Astrocyte of the cerebellum (primary cell): Measurements from ENCODE around the gene PLA1A.
"Not testable (repeated sequence)": the region's sequence is repeated elsewhere in the genome, so short reads cannot be mapped to it uniquely, and the experiment has no call there.

Source experiments
- DNase-seq: peaks from one replicate; pipeline ENCODE4 v3.0.0-alpha.2; 2011; ENCODE audit warnings: low read depth
- H3K4me3 ChIP-seq: 2 replicates; pipeline ENCODE4 v1.5.1; 2011; ENCODE audit warnings: mild to moderate bottlenecking, low read depth, low read length, moderate library complexity
- in situ Hi-C: cut with HindIII; loops from 2 replicates; pipeline ENCODE4 v1.10.0; 2017; ENCODE audit warnings: low sequenced_read_pairs
- TF ChIP-seq, protein P1 (sequence below): IDR thresholded peaks from 2 replicates; pipeline ENCODE4 v1.5.1; 2012; ENCODE audit warnings: low read length, low read depth, moderate library complexity, mild to moderate bottlenecking; ENCODE audit errors: missing control alignments

PLA1A gene, protein sequence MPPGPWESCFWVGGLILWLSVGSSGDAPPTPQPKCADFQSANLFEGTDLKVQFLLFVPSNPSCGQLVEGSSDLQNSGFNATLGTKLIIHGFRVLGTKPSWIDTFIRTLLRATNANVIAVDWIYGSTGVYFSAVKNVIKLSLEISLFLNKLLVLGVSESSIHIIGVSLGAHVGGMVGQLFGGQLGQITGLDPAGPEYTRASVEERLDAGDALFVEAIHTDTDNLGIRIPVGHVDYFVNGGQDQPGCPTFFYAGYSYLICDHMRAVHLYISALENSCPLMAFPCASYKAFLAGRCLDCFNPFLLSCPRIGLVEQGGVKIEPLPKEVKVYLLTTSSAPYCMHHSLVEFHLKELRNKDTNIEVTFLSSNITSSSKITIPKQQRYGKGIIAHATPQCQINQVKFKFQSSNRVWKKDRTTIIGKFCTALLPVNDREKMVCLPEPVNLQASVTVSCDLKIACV

DNA sequence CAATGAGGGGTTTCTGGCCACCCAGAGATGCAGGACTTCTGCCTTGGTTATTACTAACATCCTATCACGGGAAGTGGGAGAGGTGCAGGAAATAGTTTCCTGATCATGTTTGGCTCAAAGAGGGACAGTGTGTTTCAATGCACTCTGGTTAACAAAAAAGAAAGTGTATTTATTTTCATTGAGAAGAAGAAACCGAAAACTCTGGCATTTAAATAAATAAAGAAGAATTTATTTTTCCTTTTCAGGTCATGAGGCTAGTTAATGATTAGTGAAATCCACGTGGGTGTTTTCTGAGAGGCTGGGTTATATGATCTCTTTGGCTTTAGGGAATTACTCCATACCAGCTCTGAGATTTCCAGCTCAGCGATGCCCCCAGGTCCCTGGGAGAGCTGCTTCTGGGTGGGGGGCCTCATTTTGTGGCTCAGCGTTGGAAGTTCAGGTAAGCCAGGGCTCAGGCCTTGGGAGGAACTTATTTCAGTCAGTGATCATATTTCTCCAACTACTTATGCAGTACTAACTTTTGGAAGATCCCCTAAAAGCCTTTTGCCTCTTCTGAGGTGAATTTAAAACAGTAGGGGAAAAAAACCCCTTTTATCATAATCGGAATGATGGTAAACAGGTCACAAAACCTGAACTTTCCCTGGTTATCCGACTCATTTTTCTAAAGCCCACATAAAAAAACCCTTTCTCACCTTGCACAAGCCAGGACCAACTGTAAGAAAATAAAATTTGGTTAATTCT is at the start of gene PLA1A:
PLA1A (plus strand) TSS at position 338 of the 741 bp plus-strand sequence; CDS start at position 367, 29 bp downstream.
- TF ChIP-seq, protein P1, sequence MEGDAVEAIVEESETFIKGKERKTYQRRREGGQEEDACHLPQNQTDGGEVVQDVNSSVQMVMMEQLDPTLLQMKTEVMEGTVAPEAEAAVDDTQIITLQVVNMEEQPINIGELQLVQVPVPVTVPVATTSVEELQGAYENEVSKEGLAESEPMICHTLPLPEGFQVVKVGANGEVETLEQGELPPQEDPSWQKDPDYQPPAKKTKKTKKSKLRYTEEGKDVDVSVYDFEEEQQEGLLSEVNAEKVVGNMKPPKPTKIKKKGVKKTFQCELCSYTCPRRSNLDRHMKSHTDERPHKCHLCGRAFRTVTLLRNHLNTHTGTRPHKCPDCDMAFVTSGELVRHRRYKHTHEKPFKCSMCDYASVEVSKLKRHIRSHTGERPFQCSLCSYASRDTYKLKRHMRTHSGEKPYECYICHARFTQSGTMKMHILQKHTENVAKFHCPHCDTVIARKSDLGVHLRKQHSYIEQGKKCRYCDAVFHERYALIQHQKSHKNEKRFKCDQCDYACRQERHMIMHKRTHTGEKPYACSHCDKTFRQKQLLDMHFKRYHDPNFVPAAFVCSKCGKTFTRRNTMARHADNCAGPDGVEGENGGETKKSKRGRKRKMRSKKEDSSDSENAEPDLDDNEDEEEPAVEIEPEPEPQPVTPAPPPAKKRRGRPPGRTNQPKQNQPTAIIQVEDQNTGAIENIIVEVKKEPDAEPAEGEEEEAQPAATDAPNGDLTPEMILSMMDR = no peak
- no peak within 1 kb of the TSS for H3K4me3 ChIP-seq
- DNase-seq = no peak
- in situ Hi-C loops = no loop called here

DNA sequence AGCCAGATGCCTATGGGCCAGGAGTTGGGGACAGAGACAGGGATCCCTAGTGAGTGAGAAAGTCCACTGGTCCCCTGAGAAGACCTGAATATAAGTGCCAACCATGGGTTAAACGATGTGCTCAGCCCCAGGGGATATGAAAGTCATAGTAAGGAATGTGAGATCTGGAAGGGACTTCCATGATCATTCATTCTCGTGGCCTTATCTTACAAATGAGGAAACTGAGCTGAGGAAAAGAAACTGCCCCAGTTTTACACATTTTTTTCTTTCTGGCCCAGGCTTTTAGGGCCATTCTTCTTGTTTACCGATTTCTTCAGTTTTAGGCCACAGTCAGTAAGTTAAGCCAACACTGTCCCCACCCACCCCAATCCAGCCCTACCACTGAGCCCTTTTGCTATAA is 49.3 kb upstream of the PLA1A start:
- H3K4me3 ChIP-seq = no peak overlapping the region
- DNase-seq = no peak
- TF ChIP-seq, protein P1 = no peak
- in situ Hi-C loops = no loop called here

DNA sequence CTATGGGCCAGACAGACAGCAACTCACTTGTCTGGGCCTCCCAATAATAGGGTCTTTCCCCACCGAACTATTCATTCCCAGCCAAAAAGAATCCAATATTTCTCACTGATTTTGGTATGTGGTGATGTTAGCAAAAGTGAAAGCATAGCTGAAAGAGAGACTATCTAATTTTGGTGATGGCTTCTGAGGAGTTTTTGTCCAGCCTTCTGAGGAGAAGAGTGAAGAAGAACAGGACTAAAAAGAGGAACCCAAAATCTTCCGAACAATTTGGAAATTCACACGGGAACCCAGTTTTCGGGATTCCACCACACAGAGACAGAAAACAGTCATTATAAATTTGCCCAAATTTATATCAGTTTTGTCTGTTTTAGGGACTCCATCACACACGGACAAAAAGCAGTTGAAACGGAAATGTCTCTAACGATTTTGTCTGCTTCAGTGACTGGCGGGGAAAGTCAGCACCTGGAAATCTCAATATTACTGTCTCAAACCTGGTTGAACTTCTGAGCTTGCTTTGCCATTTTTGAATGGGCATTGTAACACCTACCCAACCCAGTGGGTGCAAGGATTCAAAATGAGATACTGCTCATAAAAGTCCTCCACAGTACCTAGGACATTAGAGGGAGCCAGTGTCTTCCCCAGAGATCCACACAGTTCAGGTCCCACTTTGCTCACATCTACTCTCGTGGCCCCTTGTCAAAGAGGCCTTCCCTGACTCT is 47.3 kb upstream of the PLA1A start:
- no peak for DNase-seq

DNA sequence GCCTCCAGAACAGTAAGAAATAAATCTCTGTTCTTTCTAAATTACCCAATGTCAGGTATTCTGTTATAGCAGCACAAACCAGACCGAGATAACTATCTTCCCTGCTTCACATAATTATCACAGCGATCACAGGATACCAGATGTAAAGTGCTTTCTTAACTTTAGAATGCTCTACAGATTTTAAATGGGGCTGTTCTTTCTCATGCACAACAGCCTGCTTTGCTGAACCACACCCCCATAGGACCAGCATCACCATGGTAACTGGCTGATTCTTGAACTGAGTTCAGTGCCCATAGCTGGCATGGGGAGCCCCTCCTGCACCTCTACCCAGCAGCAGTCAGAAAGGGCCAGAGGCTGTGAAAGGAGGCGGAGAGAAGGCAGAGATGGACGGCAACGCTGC is 46.1 kb upstream of the PLA1A start:
- H3K4me3 ChIP-seq = no peak overlapping the region
- TF ChIP-seq, protein P1 = no peak
- in situ Hi-C loops = no loop called here
- DNase-seq = no peak

More for the DNA sequence above, 47.3 kb upstream of the PLA1A start:
- TF ChIP-seq, protein P1 = no peak
- no peak overlapping the region for H3K4me3 ChIP-seq
- in situ Hi-C loops = no loop called here

DNA sequence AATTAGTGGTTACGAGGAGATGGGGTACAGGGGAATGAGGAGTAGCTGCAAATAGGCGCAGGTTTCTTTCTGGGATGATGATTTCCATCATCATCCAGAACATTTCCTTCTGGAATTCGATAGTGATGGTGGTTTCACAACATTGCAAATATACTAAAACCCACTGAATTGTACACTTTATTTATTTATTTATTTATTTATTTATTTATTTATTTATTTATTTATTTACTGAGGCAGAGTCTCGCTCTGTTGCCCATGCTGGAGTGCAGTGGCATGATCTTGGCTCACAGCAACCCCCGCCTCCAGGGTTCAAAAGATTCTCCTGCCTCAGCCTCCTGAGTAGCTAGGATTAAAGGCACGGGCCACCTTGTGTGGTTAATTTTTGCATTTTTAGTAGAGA is 44.8 kb upstream of the PLA1A start:
- in situ Hi-C loops, H3K4me3 ChIP-seq, DNase-seq: not testable (repeated sequence)

DNA sequence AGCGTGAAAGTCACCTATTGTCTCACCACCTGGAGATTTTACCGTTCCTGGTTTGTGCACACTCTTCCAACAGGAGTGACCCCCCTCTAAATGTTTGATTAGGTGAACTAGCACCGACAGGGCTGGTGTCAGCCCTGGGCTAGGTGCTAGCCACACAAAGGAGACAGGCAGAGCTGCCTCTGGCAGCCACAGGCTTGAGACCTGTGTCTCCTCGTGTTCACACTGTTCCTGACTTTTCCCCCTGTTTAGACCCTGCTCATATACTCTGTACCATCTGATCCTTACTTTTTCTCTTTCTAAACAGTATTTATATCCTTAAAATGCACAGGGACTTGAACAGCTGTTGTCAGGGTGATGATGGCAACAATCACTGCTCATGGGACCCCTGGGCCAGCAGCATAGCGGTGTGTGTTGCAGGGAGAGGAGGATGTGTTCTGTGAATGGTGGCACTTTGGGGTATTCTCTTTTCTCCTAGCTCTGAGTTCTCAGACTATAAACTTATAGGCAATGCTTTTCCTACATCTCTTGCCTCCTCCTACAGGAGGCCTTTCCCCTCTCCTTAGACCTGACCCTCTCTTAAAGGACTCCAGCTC is 43.8 kb upstream of the PLA1A start:
- TF ChIP-seq, protein P1 = no peak
- in situ Hi-C loops = no loop called here
- H3K4me3 ChIP-seq = no peak overlapping the region
- no peak for DNase-seq
